Liver (tissue), 9 donors: ENCODE data around the gene LCA5. TPM values are rescaled to one million over a fixed set of nuclear protein-coding genes. Genes with fewer than 3 reads are reported as not detected.

ENCODE experiments used
- DNase-seq: peaks from one replicate; pipeline ENCODE4 v3.0.0-alpha.2; 2017; ENCODE audit warnings: low spot score
- H3K27ac ChIP-seq, 2 donors: one replicate each; pipeline ENCODE4 v1.7.0; 2013; ENCODE audit warnings: inconsistent platforms in 2 of 2, low read length in 2 of 2, control low read depth in 1 of 2, low read depth in 1 of 2, mild to moderate bottlenecking in 1 of 2
- H3K27me3 ChIP-seq, 4 donors: one replicate each; pipeline versions ENCODE4 v1.6.1 to v1.7.0; 2013; ENCODE audit warnings: low read length in 3 of 4, inconsistent platforms in 1 of 4, mild to moderate bottlenecking in 1 of 4, moderate library complexity in 1 of 4; ENCODE audit not compliant: control insufficient read depth in 4 of 4, insufficient read depth in 4 of 4
- H3K36me3 ChIP-seq, 4 donors: one replicate each; pipeline versions ENCODE4 v1.6.1 to v1.7.0; 2013; ENCODE audit warnings: low read length in 3 of 4, mild to moderate bottlenecking in 3 of 4, low read depth in 1 of 4, moderate library complexity in 1 of 4; ENCODE audit not compliant: control insufficient read depth in 4 of 4, insufficient read depth in 3 of 4
- H3K4me1 ChIP-seq, 4 donors: one replicate each; pipeline versions ENCODE4 v1.6.1 to v1.7.0; 2013; ENCODE audit warnings: low read length in 3 of 4, mild to moderate bottlenecking in 3 of 4, moderate library complexity in 1 of 4; ENCODE audit not compliant: control insufficient read depth in 4 of 4, insufficient read depth in 4 of 4
- H3K4me3 ChIP-seq, 3 donors: one replicate each; pipeline versions ENCODE4 v1.6.1 to v1.7.0; 2013; ENCODE audit warnings: low read length in 3 of 3, control low read depth in 1 of 3, low read depth in 1 of 3, mild to moderate bottlenecking in 1 of 3
- H3K9ac ChIP-seq, 2 donors: one replicate each; pipeline ENCODE4 v1.7.0; 2013; ENCODE audit warnings: low read length in 2 of 2, mild to moderate bottlenecking in 2 of 2, moderate library complexity in 2 of 2, control low read depth in 1 of 2, low read depth in 1 of 2
- H3K9me3 ChIP-seq, 4 donors: one replicate each; pipeline versions ENCODE4 v1.6.1 to v1.7.0; 2013; ENCODE audit warnings: low read length in 3 of 4; ENCODE audit not compliant: control insufficient read depth in 4 of 4
- CTCF ChIP-seq: fragments of 150-350 bp; IDR thresholded peaks from 2 replicates; pipeline ENCODE4 v1.5.1; 2017; ENCODE audit warnings: improper control_type of control experiment, low read depth, low read length; ENCODE audit not compliant: missing input control
- EGR1 ChIP-seq, 2 donors: IDR thresholded peaks; 2 replicates each; pipeline ENCODE4 v1.6.1; 2016 to 2018; ENCODE audit warnings: antibody characterized with exemption in 2 of 2, low read depth in 2 of 2
- FOXA1 ChIP-seq: IDR thresholded peaks from 2 replicates; pipeline ENCODE4 v1.6.1; 2016; ENCODE audit warnings: antibody characterized with exemption
- FOXA2 ChIP-seq: IDR thresholded peaks from 2 replicates; pipeline ENCODE4 v1.6.1; 2016; ENCODE audit warnings: antibody characterized with exemption
- GABPA ChIP-seq, 2 donors: IDR thresholded peaks in 1 of 2; conservative IDR thresholded peaks in 1 of 2; 2 replicates each; pipeline ENCODE4 v1.6.1; 2016; ENCODE audit warnings: antibody characterized with exemption in 2 of 2, mild to moderate bottlenecking in 1 of 2, moderate library complexity in 1 of 2
- HNF4A ChIP-seq, 2 donors: conservative IDR thresholded peaks; 2 replicates each; pipeline ENCODE4 v1.6.1; 2016; ENCODE audit warnings: antibody characterized with exemption in 2 of 2, mild to moderate bottlenecking in 2 of 2
- HNF4G ChIP-seq: IDR thresholded peaks from 2 replicates; pipeline ENCODE4 v1.6.1; 2016; ENCODE audit warnings: antibody characterized with exemption
- JUND ChIP-seq, 2 donors: IDR thresholded peaks; 2 replicates each; pipeline ENCODE4 v1.6.1; 2016; ENCODE audit warnings: antibody characterized with exemption in 2 of 2
- NR2F2 ChIP-seq: IDR thresholded peaks from 2 replicates; pipeline ENCODE4 v1.6.1; 2016; ENCODE audit warnings: antibody characterized with exemption
- RAD21 ChIP-seq, 2 donors: IDR thresholded peaks; 2 replicates each; pipeline ENCODE4 v1.6.1; 2016; ENCODE audit warnings: antibody characterized with exemption in 2 of 2, mild to moderate bottlenecking in 2 of 2
- REST ChIP-seq: IDR thresholded peaks from 2 replicates; pipeline ENCODE4 v1.6.1; 2016; ENCODE audit warnings: antibody characterized with exemption, mild to moderate bottlenecking
- RXRA ChIP-seq, 2 donors: IDR thresholded peaks; 2 replicates each; pipeline ENCODE4 v1.6.1; 2017 to 2018; ENCODE audit warnings: antibody characterized with exemption in 2 of 2, mild to moderate bottlenecking in 1 of 2
- SP1 ChIP-seq: IDR thresholded peaks from 2 replicates; pipeline ENCODE4 v1.6.1; 2018; ENCODE audit warnings: antibody characterized with exemption, mild to moderate bottlenecking
- TAF1 ChIP-seq: conservative IDR thresholded peaks from 2 replicates; pipeline ENCODE4 v1.6.1; 2016; ENCODE audit warnings: antibody characterized with exemption, mild to moderate bottlenecking
- YY1 ChIP-seq: IDR thresholded peaks from 2 replicates; pipeline ENCODE4 v1.6.1; 2016; ENCODE audit warnings: antibody characterized with exemption, mild to moderate bottlenecking
- WGBS: extraction: QIAGEN DNeasy Blood & Tissue Kit; methylation state at CpG from one replicate; pipeline ENCODE4 v1.1.7; 2013; 5-methylcytosine and 5-hydroxymethylcytosine counted together
- polyA plus RNA-seq, 2 donors: library from polyadenylated mRNA; stranded (reverse) in 1 of 2; unstranded in 1 of 2; fragments of 200-250 nt in 1 of 2; fragments of >200 nt in 1 of 2; fragmentation: Nextera tagmentation in 1 of 2; extraction: Ambion mirVana in 1 of 2; gene quantifications; one replicate each; pipeline versions ENCODE4 v1.2.1 to v1.2.3, GENCODE V29; 2013 to 2015
- total RNA-seq, 2 donors: library from RNA; depleted of rRNA; stranded (reverse); fragments of >200 nt; gene quantifications; one replicate each; pipeline ENCODE4 v1.2.3, GENCODE V29; 2014
- TF ChIP-seq, protein P1 (sequence below): IDR thresholded peaks from 2 replicates; pipeline ENCODE4 v1.6.1; 2016; ENCODE audit warnings: antibody characterized with exemption
- TF ChIP-seq, protein P2 (sequence below): IDR thresholded peaks from 2 replicates; pipeline ENCODE4 v1.6.1; 2016; ENCODE audit warnings: antibody characterized with exemption
- TF ChIP-seq, protein P3 (sequence below): IDR thresholded peaks from 2 replicates; pipeline ENCODE4 v1.6.1; 2016; ENCODE audit warnings: antibody characterized with exemption
- donor health status: healthy.
- donor health status: healthy.
- donor health status: healthy.
- donor health status: healthy.
- donor health status: healthy.

The LCA5 gene
- total and polyA plus RNA-seq, 4 donors: 0.39 to 1.8 (median 0.65) TPM

GRCh38 chr6:79548304-79548703 is 11.1 kb upstream of the LCA5 start:
- H3K36me3 ChIP-seq: no peaks in the 10 kb centered on the region
- TF ChIP-seq FOXA2 (no peak), EGR1 (IDR thresholded peaks at IDR 0.05; ENCODE audit: low read depth in 2 of 2) (no peak), SP1 (no peak), YY1 (no peak), RXRA (IDR thresholded peaks at IDR 0.05) (no peak), TAF1 (no peak), RAD21 (IDR thresholded peaks at IDR 0.05) (no peak), REST (no peak), HNF4A (conservative IDR thresholded peaks at IDR 0.05) (no peak), CTCF (no peak), FOXA1 (no peak), GABPA (IDR thresholded peaks at IDR 0.05 in 1 of 2, conservative IDR thresholded peaks at IDR 0.05 in 1 of 2) (no peak), JUND (IDR thresholded peaks at IDR 0.05) (no peak)
- TF ChIP-seq, protein P1, sequence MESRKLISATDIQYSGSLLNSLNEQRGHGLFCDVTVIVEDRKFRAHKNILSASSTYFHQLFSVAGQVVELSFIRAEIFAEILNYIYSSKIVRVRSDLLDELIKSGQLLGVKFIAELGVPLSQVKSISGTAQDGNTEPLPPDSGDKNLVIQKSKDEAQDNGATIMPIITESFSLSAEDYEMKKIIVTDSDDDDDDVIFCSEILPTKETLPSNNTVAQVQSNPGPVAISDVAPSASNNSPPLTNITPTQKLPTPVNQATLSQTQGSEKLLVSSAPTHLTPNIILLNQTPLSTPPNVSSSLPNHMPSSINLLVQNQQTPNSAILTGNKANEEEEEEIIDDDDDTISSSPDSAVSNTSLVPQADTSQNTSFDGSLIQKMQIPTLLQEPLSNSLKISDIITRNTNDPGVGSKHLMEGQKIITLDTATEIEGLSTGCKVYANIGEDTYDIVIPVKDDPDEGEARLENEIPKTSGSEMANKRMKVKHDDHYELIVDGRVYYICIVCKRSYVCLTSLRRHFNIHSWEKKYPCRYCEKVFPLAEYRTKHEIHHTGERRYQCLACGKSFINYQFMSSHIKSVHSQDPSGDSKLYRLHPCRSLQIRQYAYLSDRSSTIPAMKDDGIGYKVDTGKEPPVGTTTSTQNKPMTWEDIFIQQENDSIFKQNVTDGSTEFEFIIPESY: no peak
- TF ChIP-seq, protein P2, sequence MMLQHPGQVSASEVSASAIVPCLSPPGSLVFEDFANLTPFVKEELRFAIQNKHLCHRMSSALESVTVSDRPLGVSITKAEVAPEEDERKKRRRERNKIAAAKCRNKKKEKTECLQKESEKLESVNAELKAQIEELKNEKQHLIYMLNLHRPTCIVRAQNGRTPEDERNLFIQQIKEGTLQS: no peak
- TF ChIP-seq, protein P3, sequence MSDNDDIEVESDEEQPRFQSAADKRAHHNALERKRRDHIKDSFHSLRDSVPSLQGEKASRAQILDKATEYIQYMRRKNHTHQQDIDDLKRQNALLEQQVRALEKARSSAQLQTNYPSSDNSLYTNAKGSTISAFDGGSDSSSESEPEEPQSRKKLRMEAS: no peak
- H3K4me3 ChIP-seq: no peak overlapping the region
- H3K9me3 ChIP-seq: no peaks in the 10 kb centered on the region
- H3K27me3 ChIP-seq: no peaks in the 10 kb centered on the region
- 60% methylated on average over 5 of the region's 5 CpGs for WGBS
- no peak overlapping the region for H3K27ac ChIP-seq
- no peak overlapping the region for H3K9ac ChIP-seq
- H3K4me1 ChIP-seq: no peaks in the 10 kb centered on the region
- DNase-seq: no peak

GRCh38 chr6:79546186-79546585 is 9.0 kb upstream of the LCA5 start:
- no peak overlapping the region for H3K9ac ChIP-seq
- H3K4me1 ChIP-seq: no peaks in the 10 kb centered on the region
- DNase-seq: no peak
- no peaks in the 10 kb centered on the region for H3K9me3 ChIP-seq
- no peaks in the 10 kb centered on the region for H3K36me3 ChIP-seq
- 82% methylated on average over 3 of the region's 3 CpGs for WGBS
- H3K27ac ChIP-seq: no peak overlapping the region
- H3K27me3 ChIP-seq: no peaks in the 10 kb centered on the region
- no peak overlapping the region for H3K4me3 ChIP-seq
- TF ChIP-seq REST (no peak), RXRA (IDR thresholded peaks at IDR 0.05) (no peak), HNF4G (no peak), JUND (IDR thresholded peaks at IDR 0.05) (no peak), NR2F2 (no peak), GABPA (IDR thresholded peaks at IDR 0.05 in 1 of 2, conservative IDR thresholded peaks at IDR 0.05 in 1 of 2) (no peak), TAF1 (no peak), FOXA1 (no peak), EGR1 (IDR thresholded peaks at IDR 0.05; ENCODE audit: low read depth in 2 of 2) (no peak), SP1 (no peak), HNF4A (conservative IDR thresholded peaks at IDR 0.05) (no peak)
- TF ChIP-seq, protein P2: no peak
- TF ChIP-seq, protein P3: no peak
